HEK293 (cell line): ENCODE data around the gene DEK.

Experiments used
- GLI2 ChIP-seq: fragments of 450-650 bp; formaldehyde crosslinking; IDR thresholded peaks from 2 replicates; pipeline ENCODE4; 2017; ENCODE audit warnings: missing biosample characterization, missing genetic modification characterization, low read depth, borderline replicate concordance
- HOXA7 ChIP-seq: sonication (generic); formaldehyde crosslinking; IDR thresholded peaks from 2 replicates; pipeline ENCODE4 v1.8.1; 2022; ENCODE audit warnings: missing genetic modification reagents, borderline replicate concordance
- KLF16 ChIP-seq: fragments of 450-650 bp; formaldehyde crosslinking; IDR thresholded peaks from 2 replicates; pipeline ENCODE4 v1.5.1; 2017; ENCODE audit warnings: missing biosample characterization, missing genetic modification characterization
- MEIS1 ChIP-seq: sonication (generic); formaldehyde crosslinking; IDR thresholded peaks from 2 replicates; pipeline ENCODE4 v1.8.1; 2022; ENCODE audit warnings: missing genetic modification reagents, mild to moderate bottlenecking, borderline replicate concordance
- MZF1 ChIP-seq: fragments of 450-650 bp; formaldehyde crosslinking; IDR thresholded peaks from 2 replicates; pipeline ENCODE4 v1.5.1; 2017; ENCODE audit warnings: missing biosample characterization, missing genetic modification characterization, borderline replicate concordance
- TRIM28 ChIP-seq: IDR thresholded peaks from 2 replicates; pipeline ENCODE4 v1.6.1; 2011; ENCODE audit warnings: low read length, control low read depth, borderline replicate concordance
- YY1 ChIP-seq: fragments of 450-650 bp; formaldehyde crosslinking; IDR thresholded peaks from 2 replicates; pipeline ENCODE4 v1.5.1; 2018; ENCODE audit warnings: missing biosample characterization, missing genetic modification characterization
- ZNF175 ChIP-seq: fragments of 450-650 bp; formaldehyde crosslinking; IDR thresholded peaks from 2 replicates; pipeline ENCODE4 v1.5.1; 2016; ENCODE audit warnings: missing biosample characterization, missing genetic modification characterization
- ZNF510 ChIP-seq: fragments of 450-650 bp; formaldehyde crosslinking; IDR thresholded peaks from 2 replicates; pipeline ENCODE4 v1.5.1; 2018; ENCODE audit warnings: mild to moderate bottlenecking, missing genetic modification characterization, missing biosample characterization; ENCODE audit not compliant: insufficient replicate concordance
- ZNF837 ChIP-seq: fragments of 450-650 bp; formaldehyde crosslinking; IDR thresholded peaks from 2 replicates; pipeline ENCODE4 v1.5.1; 2016; ENCODE audit warnings: missing biosample characterization, missing genetic modification characterization
- TF ChIP-seq, protein P1 (sequence below): fragments of 450-650 bp; formaldehyde crosslinking; IDR thresholded peaks from 2 replicates; pipeline ENCODE4 v1.5.1; 2016; ENCODE audit warnings: missing biosample characterization, missing genetic modification characterization
- TF ChIP-seq, protein P2 (sequence below): fragments of 450-650 bp; formaldehyde crosslinking; IDR thresholded peaks from 2 replicates; pipeline ENCODE4 v1.5.1; 2016; ENCODE audit warnings: missing biosample characterization, missing genetic modification characterization, borderline replicate concordance
- TF ChIP-seq, protein P3 (sequence below): fragments of 450-650 bp; formaldehyde crosslinking; IDR thresholded peaks from 2 replicates; pipeline ENCODE4 v1.5.1; 2016; ENCODE audit warnings: missing biosample characterization, missing genetic modification characterization
- TF ChIP-seq, protein P4 (sequence below): fragments of 450-650 bp; formaldehyde crosslinking; optimal IDR thresholded peaks from 2 replicates; pipeline ENCODE3; 2016; ENCODE audit warnings: missing biosample characterization, mild to moderate bottlenecking, missing genetic modification characterization

DNA sequence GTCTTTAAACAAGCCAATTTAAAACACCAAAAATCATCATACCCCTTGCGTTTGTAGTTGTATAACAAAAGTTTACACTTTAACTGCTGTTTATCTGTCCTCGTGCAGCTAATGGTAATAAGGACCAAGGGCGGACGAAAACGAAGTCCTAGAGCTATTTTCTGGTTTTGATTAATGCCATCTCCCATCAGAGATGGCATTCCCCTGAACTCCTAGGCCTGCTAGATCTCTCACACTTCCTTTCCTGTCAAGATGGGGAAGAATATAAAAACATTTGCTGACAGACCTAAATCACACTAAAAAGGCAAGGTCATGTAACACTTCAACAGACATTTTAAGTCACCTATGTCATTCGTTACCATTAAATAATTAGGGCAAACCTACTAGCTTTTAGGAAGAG lies 9.5 kb downstream of the DEK start:
- TF ChIP-seq, protein P1, sequence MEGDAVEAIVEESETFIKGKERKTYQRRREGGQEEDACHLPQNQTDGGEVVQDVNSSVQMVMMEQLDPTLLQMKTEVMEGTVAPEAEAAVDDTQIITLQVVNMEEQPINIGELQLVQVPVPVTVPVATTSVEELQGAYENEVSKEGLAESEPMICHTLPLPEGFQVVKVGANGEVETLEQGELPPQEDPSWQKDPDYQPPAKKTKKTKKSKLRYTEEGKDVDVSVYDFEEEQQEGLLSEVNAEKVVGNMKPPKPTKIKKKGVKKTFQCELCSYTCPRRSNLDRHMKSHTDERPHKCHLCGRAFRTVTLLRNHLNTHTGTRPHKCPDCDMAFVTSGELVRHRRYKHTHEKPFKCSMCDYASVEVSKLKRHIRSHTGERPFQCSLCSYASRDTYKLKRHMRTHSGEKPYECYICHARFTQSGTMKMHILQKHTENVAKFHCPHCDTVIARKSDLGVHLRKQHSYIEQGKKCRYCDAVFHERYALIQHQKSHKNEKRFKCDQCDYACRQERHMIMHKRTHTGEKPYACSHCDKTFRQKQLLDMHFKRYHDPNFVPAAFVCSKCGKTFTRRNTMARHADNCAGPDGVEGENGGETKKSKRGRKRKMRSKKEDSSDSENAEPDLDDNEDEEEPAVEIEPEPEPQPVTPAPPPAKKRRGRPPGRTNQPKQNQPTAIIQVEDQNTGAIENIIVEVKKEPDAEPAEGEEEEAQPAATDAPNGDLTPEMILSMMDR (tag by site-specific recombination): no peak
- TF ChIP-seq, protein P2, sequence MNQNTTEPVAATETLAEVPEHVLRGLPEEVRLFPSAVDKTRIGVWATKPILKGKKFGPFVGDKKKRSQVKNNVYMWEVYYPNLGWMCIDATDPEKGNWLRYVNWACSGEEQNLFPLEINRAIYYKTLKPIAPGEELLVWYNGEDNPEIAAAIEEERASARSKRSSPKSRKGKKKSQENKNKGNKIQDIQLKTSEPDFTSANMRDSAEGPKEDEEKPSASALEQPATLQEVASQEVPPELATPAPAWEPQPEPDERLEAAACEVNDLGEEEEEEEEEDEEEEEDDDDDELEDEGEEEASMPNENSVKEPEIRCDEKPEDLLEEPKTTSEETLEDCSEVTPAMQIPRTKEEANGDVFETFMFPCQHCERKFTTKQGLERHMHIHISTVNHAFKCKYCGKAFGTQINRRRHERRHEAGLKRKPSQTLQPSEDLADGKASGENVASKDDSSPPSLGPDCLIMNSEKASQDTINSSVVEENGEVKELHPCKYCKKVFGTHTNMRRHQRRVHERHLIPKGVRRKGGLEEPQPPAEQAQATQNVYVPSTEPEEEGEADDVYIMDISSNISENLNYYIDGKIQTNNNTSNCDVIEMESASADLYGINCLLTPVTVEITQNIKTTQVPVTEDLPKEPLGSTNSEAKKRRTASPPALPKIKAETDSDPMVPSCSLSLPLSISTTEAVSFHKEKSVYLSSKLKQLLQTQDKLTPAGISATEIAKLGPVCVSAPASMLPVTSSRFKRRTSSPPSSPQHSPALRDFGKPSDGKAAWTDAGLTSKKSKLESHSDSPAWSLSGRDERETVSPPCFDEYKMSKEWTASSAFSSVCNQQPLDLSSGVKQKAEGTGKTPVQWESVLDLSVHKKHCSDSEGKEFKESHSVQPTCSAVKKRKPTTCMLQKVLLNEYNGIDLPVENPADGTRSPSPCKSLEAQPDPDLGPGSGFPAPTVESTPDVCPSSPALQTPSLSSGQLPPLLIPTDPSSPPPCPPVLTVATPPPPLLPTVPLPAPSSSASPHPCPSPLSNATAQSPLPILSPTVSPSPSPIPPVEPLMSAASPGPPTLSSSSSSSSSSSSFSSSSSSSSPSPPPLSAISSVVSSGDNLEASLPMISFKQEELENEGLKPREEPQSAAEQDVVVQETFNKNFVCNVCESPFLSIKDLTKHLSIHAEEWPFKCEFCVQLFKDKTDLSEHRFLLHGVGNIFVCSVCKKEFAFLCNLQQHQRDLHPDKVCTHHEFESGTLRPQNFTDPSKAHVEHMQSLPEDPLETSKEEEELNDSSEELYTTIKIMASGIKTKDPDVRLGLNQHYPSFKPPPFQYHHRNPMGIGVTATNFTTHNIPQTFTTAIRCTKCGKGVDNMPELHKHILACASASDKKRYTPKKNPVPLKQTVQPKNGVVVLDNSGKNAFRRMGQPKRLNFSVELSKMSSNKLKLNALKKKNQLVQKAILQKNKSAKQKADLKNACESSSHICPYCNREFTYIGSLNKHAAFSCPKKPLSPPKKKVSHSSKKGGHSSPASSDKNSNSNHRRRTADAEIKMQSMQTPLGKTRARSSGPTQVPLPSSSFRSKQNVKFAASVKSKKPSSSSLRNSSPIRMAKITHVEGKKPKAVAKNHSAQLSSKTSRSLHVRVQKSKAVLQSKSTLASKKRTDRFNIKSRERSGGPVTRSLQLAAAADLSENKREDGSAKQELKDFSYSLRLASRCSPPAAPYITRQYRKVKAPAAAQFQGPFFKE: no peak
- TF ChIP-seq KLF16 (no peak), GLI2 (tag by site-specific recombination) (no peak), MZF1 (tag by site-specific recombination) (no peak), MEIS1 (CRISPR knock-in tag) (no peak), ZNF175 (tag by site-specific recombination) (no peak), YY1 (tag by site-specific recombination) (no peak), ZNF837 (tag by site-specific recombination) (no peak), TRIM28 (no peak), HOXA7 (CRISPR knock-in tag) (no peak), ZNF510 (tag by site-specific recombination) (no peak)
- TF ChIP-seq, protein P3, sequence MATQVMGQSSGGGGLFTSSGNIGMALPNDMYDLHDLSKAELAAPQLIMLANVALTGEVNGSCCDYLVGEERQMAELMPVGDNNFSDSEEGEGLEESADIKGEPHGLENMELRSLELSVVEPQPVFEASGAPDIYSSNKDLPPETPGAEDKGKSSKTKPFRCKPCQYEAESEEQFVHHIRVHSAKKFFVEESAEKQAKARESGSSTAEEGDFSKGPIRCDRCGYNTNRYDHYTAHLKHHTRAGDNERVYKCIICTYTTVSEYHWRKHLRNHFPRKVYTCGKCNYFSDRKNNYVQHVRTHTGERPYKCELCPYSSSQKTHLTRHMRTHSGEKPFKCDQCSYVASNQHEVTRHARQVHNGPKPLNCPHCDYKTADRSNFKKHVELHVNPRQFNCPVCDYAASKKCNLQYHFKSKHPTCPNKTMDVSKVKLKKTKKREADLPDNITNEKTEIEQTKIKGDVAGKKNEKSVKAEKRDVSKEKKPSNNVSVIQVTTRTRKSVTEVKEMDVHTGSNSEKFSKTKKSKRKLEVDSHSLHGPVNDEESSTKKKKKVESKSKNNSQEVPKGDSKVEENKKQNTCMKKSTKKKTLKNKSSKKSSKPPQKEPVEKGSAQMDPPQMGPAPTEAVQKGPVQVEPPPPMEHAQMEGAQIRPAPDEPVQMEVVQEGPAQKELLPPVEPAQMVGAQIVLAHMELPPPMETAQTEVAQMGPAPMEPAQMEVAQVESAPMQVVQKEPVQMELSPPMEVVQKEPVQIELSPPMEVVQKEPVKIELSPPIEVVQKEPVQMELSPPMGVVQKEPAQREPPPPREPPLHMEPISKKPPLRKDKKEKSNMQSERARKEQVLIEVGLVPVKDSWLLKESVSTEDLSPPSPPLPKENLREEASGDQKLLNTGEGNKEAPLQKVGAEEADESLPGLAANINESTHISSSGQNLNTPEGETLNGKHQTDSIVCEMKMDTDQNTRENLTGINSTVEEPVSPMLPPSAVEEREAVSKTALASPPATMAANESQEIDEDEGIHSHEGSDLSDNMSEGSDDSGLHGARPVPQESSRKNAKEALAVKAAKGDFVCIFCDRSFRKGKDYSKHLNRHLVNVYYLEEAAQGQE (tag by site-specific recombination): no peak
- TF ChIP-seq, protein P4, sequence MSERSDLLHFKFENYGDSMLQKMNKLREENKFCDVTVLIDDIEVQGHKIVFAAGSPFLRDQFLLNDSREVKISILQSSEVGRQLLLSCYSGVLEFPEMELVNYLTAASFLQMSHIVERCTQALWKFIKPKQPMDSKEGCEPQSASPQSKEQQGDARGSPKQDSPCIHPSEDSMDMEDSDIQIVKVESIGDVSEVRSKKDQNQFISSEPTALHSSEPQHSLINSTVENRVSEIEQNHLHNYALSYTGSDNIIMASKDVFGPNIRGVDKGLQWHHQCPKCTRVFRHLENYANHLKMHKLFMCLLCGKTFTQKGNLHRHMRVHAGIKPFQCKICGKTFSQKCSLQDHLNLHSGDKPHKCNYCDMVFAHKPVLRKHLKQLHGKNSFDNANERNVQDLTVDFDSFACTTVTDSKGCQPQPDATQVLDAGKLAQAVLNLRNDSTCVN (tag by site-specific recombination): no peak
